Germinal center (tissue), 1 donor: ENCODE data around the gene AKT2.

ENCODE experiments used
- DNase-seq: peaks from one replicate; pipeline ENCODE4 v3.0.0; 2012; ENCODE audit warnings: mixed read lengths, low spot score

The AKT2 gene

DNA sequence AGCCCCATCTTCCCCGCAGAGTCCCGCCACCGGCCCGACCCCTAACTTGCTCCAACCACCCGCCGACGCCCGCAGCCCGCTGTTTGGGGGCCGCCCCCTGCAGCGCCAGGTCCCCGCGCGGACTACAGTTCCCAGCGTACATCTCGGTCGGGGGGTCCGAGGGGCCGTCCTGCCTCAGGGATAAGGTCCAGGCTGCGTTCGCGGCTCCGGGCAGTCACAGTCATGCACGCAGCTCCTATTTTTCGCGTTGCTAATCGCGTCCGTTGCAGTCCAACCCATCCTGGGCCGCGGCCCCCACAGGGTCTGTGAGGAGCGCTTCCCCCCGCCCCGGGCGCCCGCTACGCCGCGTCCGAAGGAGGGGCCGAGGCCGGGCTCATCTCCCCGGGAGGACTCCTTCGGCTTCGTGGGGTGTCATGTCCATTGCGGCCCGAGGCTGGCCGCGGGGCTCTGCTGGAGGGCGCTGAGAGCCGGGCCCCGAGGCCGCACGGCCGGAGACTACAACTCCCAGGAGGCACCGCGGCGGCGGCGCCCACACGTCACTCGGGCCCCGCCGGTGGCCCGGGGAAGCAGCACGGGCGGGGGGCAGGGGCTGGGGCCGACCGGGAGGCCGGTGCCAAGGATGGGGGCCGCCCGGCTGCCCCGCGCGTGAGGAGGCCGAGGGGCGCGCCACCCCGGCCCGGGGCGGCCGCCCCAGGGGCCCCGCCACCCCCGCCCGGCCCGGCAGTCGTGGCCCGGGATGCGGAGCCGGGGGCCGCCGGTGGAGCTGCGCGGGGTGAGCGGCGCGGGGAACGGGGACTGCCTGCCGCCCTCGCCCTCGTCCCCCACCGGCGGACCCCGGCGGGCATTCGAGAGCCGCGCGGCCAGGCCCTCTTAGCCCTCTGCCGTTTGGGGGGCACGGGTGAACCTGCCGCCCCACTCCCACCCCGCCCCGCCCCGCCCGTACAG, 94.0 kb downstream of the AKT2 start, which contains the start of gene MAP3K10:
MAP3K10 (plus strand) TSS at position 536 of the 945 bp plus-strand sequence. CDS start 606 bp downstream, outside the sequence.
- peak; percentile 85 for DNase-seq

DNA sequence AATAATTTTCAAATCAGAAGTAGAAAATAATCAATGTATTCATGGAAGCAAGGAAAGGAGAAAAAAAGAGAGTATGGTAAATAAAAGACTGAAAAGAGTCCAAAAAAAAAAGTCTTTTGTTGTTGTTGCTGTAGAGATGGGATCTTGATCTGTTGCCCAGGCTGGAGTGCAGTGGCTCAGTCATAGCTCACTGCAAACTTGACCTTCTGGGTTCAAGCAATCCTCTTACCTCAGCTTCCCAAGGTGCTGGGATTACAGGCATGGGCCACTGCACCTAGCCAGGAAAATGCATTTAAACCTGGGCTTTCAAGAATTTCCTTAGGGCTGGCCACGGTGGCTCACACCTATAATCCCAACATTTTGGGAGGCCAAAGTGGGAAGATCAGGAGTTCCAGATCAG, 100.9 kb downstream of the AKT2 start:
- DNase-seq, result no peak
